TTC549 (cell line): Measurements from ENCODE around the gene TTC39A.
"Not testable (repeated sequence)": the region's sequence is repeated elsewhere in the genome, so short reads cannot be mapped to it uniquely, and the experiment has no call there.

Experiments
- FAIRE-seq: peaks from 2 replicates; lab custom pipeline; 2012; peaks lifted over from hg19 to GRCh38; lab: Jason Lieb, UNC

Gene TTC39A

DNA sequence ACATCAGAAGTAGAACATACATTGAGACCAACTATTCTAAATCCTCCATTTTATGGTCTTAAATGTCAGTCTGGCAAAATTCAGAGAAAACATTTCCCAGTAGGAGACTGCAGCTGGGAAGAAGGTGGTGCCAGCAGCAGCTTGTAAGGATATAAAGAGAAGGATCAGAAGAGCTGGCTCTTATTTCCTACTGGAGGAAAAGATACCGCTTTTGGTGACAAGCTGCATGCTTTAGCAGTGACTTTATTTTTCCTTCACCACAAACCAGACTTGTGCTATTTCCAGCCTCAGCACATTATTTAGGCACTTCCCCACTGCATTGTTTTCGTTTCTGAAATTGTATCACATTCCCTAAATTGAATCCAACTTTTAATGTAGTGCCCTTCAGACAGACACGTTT lies 65.9 kb downstream of the TTC39A start:
- FAIRE-seq: no peak

DNA sequence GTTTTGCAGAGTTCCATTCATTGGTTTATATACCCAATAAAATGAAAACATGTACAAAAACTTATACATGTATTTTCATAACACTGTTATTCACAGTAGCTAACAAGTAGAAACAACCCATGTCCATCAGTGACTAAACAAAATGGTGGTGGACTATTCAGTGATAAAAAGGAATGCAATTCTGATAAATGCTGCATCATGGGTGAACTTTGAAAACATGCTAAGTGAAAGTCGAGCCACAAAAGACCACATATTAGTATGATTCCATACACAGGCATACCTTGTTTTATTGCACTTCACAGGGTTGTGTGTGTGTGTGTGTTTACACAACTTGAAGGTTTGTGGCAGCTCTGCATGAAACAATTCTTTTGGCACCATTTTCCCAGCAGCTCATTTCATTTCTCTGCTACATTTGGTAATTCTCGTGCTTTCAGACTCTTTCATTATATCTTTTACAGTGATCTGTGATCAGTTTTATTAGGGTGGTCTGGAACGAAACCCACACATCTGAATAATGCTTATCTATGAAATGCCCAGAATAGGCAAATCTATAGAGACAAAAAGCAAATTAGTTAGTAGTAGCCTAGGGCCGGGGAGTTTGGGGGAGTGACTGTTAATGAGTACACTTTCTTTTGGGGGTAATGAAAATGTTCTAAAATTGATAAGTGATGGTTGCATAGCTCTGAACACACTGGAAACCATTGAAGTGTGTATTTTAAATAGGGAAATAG lies 67.0 kb downstream of the TTC39A start:
- FAIRE-seq: no peak

DNA sequence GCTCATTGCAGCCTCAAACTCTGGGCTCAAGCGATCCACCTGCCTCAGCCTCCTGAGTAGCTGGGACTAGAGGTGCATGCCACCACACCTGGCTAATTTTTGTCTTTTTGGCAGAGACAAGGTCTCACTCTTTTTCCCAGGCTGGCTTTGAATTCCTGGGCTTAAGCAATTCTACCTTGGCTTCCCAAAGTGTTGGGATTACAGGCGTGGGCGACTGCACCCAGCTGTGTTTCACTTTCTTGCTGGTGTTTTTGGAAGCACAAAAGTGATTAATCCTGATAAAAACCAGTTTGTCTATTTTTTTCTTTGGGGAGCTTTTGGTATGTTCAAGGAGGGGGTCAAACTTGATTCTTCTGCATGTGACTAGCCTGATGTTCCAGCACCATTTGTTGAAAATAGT lies 75.0 kb downstream of the TTC39A start:
- no peak for FAIRE-seq

DNA sequence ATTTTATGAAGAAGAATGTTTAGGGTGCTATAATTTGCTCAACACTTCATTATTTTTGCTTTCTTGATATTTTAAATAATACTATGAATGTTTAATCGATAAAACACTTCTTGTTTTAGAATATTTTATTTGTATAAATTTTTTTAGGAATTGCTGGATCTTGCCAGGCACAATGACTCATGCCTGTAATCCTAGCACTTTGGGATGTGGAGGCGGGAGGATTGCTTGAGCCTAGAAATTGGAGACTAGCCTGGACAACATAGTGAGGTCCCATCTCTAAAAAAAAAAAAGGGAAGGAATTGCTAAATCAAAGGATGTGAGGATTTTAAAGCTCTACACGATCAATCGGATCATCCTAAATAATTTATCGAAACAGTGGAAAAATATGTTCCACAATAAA lies 76.7 kb downstream of the TTC39A start:
- no peak for FAIRE-seq

DNA sequence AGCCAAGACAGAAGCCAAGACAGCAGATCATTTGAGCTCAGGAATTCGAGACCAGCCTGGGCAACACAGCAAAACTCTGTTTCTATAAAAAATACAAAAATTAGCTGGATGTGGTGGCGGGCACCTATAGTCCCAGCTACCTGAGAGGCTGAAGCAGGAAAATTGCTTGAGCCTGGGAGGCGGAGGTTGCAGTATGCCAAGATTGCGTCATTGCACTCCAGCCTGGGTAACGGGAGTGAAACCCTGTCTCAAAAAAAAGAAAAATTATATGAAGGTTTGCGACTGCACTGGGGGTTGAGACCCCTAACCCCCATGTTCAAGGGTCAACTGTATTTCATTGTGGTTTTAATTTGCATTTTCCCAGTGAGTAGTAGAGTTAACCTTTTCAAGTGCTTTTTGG lies 78.0 kb downstream of the TTC39A start:
- FAIRE-seq: no peak

DNA sequence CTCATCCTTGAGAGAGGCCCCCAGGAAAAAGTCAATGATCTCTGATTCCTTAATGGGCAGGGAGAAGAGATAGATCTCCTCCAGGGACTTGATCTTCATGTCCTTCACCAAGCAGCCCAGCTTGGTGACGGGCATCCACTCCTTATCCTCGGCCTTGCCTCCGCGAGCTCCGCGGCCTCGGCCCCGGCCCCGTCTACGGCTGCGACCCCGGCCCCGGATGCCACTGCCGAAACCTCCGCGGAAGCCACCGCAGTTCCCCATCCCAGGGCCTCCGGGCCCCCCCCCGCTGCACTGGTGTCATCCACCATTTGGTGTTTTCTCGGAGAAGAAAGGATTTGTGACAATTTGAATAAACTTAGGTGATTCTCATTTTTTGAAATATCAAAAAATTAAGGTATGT lies 79.2 kb downstream of the TTC39A start:
- FAIRE-seq: not testable (repeated sequence)

DNA sequence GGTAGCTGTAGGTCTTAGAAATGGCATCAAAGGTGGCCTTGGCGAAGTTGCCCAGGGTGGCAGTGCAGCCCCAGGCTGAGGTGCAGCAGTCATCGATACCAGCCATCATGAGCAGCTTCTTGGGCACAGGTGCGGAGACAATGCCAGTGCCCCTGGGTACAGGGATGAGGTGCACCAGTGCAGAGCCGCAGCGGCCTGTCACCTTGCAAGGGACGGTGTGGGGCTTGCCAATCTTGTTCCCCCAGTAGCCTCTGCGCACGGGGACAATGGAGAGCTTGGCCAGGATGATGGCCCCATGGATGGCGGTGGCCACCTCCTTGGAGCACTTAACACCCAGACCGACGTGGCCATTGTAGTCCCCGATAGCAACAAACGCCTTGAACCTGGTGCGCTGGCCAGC lies 79.6 kb downstream of the TTC39A start:
- not testable (repeated sequence) for FAIRE-seq

DNA sequence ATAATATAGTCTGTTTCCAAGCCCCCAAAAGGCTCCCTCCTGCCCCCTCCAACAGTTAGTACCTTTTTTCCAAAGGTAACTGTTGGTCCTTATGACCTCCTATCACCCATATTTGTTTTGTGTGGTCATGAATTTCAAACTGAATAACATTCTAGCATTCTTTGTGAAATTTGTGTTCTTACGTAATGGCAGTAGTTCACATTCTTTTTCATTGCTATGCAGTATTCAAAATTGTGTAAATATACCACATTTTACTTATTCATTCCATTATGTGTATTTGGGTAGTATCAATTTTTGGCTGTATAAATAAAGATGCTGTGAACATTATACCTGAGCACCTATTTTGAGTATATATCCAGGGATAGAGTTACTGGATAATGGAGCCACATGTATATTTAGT lies 80.9 kb downstream of the TTC39A start:
- FAIRE-seq: no peak

DNA sequence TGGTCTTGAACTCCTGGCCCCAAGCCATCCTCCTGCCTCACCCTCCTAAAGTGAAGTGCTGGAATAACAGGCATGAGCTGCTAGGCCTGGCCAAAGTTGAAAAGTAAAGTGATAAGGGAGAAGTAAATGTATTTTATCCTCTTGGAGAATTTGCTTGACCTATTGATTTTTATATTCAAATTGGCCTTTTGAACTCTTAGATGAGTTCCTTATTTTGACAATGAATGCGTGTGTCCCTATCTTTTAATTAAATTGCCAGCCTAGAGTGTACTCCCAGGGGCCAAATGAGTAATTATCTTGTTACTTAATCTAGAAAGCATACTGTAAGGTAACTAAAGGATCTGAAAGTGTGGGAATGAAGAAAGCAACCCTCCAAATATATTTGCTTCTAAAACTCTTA lies 82.9 kb downstream of the TTC39A start:
- no peak for FAIRE-seq

DNA sequence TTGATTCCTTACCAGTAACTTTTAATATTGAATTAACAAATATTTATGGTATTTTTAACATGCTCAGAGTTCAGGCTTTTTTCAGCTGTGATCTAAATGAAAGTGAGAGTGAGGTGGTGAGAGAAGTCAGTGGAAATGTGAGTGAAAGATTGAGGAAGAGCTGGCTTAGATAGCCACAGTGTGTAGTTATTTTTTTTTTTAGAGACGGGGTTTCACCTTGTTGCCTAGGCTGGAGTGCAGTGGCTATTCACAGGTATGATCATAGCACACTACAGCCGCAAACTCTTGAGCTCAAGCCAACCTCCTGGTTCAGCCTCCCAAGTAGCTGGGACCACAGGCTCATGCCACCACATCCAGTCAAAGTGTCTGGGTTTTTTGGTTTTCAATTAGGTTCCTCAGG lies 83.3 kb downstream of the TTC39A start:
- FAIRE-seq: no peak

DNA sequence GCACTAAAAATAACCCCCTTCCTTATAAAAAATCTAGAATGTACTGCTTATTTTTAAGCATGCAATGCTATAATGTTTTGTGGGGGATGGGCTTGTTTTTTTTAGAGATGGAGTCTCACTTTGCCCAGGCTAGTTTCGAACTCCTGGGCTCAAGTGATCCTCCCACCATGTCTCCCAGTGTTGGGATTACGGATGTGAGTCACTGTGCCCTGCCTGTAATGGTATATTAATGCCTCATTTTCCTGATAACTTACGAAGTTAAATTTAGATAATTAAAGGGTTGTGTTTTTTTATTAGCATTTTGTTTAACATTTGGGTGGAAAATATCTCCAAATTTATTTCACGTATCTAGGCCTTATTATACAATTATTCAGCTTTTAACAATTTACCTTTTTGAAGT lies 87.8 kb downstream of the TTC39A start:
- FAIRE-seq: no peak

DNA sequence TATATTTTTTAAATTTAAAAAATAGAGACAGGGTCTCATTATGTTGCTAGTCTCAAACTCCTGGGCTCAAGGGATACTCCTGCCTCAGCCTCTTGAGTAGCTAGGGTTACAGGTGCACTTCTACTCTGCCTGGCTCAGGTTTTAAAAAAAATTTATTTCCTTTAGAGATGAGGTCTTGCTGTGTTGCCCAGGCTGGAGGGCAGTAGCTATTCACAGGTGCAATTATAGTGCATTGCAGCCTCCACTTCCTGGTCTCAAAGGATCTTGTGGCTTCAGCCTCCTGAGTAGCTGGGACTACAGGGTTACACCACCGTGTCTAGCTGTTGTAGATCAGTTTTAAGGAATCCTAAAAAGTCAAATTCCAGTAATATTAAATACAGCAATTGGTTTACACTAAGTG lies 89.2 kb downstream of the TTC39A start:
- FAIRE-seq: no peak

DNA sequence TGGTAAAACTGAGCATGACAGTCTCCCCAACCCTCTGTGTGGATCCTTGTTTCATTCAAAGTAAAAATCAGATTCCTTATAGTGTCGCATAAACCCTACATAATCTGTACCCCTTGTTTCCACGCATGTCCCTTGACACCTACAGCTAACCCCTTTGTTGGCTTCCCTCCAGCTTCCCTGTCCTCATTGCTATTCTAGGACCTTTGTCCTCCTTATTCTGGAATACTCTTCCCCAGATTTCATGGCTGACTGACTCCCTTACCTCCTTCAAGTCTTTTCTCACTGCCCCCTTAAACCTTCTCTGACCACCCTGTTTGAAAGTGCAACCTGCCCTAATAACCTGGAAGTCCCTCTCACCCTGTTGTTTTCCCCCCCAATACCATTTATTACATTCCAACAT lies 90.3 kb downstream of the TTC39A start:
- no peak for FAIRE-seq

DNA sequence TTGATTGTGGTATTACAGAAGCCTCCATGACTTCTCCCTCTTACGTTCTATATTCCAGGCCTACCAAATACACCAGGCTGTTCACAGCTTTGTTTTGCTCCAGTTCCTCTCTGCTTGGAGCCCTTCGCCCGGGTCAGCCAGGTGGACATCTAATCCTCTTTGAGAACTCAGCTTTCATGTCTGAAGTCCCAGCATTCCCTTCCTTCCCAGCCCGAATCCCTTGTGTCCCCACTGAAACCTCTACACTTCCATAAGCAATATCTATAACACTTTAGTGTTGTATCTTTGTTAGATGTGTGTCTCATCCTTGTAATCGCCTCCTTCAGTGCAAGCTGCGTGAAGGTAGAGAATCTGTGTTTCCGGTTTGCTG lies 92.3 kb downstream of the TTC39A start:
- no peak for FAIRE-seq

DNA sequence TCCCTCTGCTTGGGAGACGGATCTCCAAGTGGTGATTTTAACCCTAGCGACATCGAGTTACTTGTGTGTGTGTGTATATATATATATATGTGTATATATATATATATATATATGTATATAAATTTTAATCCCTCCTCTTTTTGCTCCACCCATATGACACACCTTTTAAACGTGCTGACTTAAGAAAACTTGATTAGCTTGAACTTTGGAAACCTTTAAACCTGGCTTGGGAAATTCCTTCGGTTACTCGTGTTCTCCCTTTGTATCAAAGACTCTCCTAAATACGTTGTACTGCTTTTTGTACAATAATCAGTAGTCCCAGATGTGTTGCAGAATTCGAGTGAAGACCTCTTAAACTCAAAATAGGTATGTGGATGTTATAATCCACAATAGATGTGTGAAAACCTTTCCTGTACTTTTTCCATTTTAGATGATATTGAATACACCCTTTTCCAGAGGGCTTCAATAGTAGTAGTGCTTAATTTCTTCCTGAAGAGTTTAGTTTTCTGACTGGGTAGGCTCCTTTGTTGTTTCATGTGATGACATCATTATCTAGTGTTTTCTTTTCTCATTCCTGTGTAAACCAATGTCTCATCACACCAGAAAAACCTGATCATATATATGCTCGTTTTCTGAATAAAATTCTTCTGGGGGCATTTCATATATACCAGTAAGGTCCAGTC lies 92.9 kb downstream of the TTC39A start:
- FAIRE-seq: no peak
